HepG2 (cell line): Measurements from ENCODE around the gene TBKBP1. TPM values are rescaled to one million over a fixed set of nuclear protein-coding genes. Genes with fewer than 3 reads are reported as not detected.

Experiments
- ATAC-seq: fragments of 200-7000 bp; cut with Tn5 transposase; 3 replicates; pipeline ENCODE4 v1.9.1; 2020; ENCODE audit warnings: mild to moderate bottlenecking, moderate library complexity
- BruUV-seq: library from RNA; stranded (reverse); fragments of 400-500 nt; replicated peaks from 2 replicates; lab custom pipeline; 2021; lab: Mats Ljungman, UMichigan
- CTCF ChIA-PET: fragments of 300-600 bp; formaldehyde crosslinking; extraction: SDS; loops from one replicate; lab custom pipeline; 2021; ENCODE audit warnings: low total read pairs, inconsistent platforms, low intra/inter-chr PET ratio; lab: Yijun Ruan, JAX
- POLR2A ChIA-PET: fragments of 350-600 bp; sonication (Branson Sonifier 250); formaldehyde crosslinking; loops from one replicate; lab custom pipeline; 2020; ENCODE audit warnings: antibody characterized with exemption, inconsistent platforms; lab: Yijun Ruan, JAX
- DNase-seq: peaks from one replicate; pipeline ENCODE4 v3.0.0-alpha.2; 2015; ENCODE audit warnings: low spot score
- FAIRE-seq: peaks from 3 replicates; lab custom pipeline; 2011; peaks lifted over from hg19 to GRCh38; lab: Jason Lieb, UNC
- H2AFZ ChIP-seq: one replicate; pipeline ENCODE4 v1.6.1; 2011; ENCODE audit warnings: low read length, inconsistent platforms
- H3K27ac ChIP-seq: fragments of 300-600 bp; 3 replicates; pipeline ENCODE4 v1.8.0; 2011; ENCODE audit warnings: mixed run types, mild to moderate bottlenecking, mixed read lengths, low read length, inconsistent platforms; ENCODE audit not compliant: insufficient read depth; ENCODE audit errors: extremely low read length
- H3K27me3 ChIP-seq, 2 experiments: fragments of 200-600 bp in 1 of 2; 2 replicates in 1 of 2; 3 replicates in 1 of 2; pipeline versions ENCODE4 v1.6.0 to v1.8.0; 2011; ENCODE audit warnings: low read length in 2 of 2, mild to moderate bottlenecking in 2 of 2, moderate library complexity in 2 of 2, inconsistent platforms in 1 of 2; ENCODE audit not compliant: insufficient read depth in 2 of 2, control insufficient read depth in 1 of 2
- H3K36me3 ChIP-seq, 2 experiments: fragments of 200-600 bp in 1 of 2; replicated peaks in 1 of 2; 2 replicates in 1 of 2; 3 replicates in 1 of 2; pipeline versions ENCODE4 v1.5.1 to v1.8.0; 2011; ENCODE audit warnings: low read length in 2 of 2, inconsistent platforms in 1 of 2; ENCODE audit not compliant: insufficient read depth in 2 of 2, control insufficient read depth in 1 of 2
- H3K4me1 ChIP-seq: 2 replicates; pipeline ENCODE4 v1.5.1; 2012; ENCODE audit warnings: low read length, inconsistent platforms; ENCODE audit not compliant: insufficient read depth
- H3K4me2 ChIP-seq: 2 replicates; pipeline ENCODE4 v1.6.0; 2011; ENCODE audit warnings: low read depth, low read length, inconsistent platforms
- H3K4me3 ChIP-seq, 3 experiments: fragments of 200-600 bp in 1 of 3; sonication (generic), shearing (Covaris generic) in 1 of 3; replicated peaks in 1 of 3; 2 replicates each; pipeline ENCODE4 v1.5.1; 2011 to 2016; ENCODE audit warnings: low read length in 3 of 3, inconsistent platforms in 2 of 3, low read depth in 2 of 3, mild to moderate bottlenecking in 2 of 3, control low read depth in 1 of 3, mixed read lengths in 1 of 3; ENCODE audit not compliant: insufficient read depth in 1 of 3
- H3K79me2 ChIP-seq: one replicate; pipeline ENCODE4 v1.6.1; 2011; ENCODE audit warnings: low read length, inconsistent platforms; ENCODE audit not compliant: insufficient read depth
- H3K9ac ChIP-seq: 2 replicates; pipeline ENCODE4 v1.6.0; 2011; ENCODE audit warnings: mild to moderate bottlenecking, low read depth, low read length, inconsistent platforms; ENCODE audit not compliant: insufficient read depth
- H3K9me3 ChIP-seq: 2 replicates; pipeline ENCODE4 v1.5.1; 2012; ENCODE audit warnings: mild to moderate bottlenecking, low read length
- H4K20me1 ChIP-seq: 2 replicates; pipeline ENCODE4 v1.6.0; 2011; ENCODE audit warnings: inconsistent platforms, mild to moderate bottlenecking, low read length, moderate library complexity; ENCODE audit not compliant: insufficient read depth
- HMG20B ChIP-seq: conservative IDR thresholded peaks from 2 replicates; pipeline ENCODE4 v1.6.1; 2016; ENCODE audit warnings: missing genetic modification reagents, missing compliant biosample characterization
- MLLT10 ChIP-seq: sonication (generic); formaldehyde crosslinking; IDR thresholded peaks from 2 replicates; pipeline ENCODE4 v1.4.0; 2020; ENCODE audit warnings: missing genetic modification reagents
- NR2F6 ChIP-seq, 2 experiments: IDR thresholded peaks; 2 replicates each; pipeline ENCODE4 v1.6.1; 2016; ENCODE audit warnings: antibody characterized with exemption in 1 of 2, mild to moderate bottlenecking in 1 of 2
- ZMYM3 ChIP-seq: sonication (generic); formaldehyde crosslinking; IDR thresholded peaks from 2 replicates; pipeline ENCODE4 v1.5.1; 2020; ENCODE audit warnings: mild to moderate bottlenecking, missing genetic modification reagents
- ZNF629 ChIP-seq: sonication (generic); formaldehyde crosslinking; conservative IDR thresholded peaks from 2 replicates; pipeline ENCODE4 v1.5.0; 2020; ENCODE audit warnings: missing genetic modification reagents
- WGBS: methylation state at CpG from one replicate; pipeline ENCODE4 v1.1.6; 2017; ENCODE audit warnings: low lambda C conversion rate; 5-methylcytosine and 5-hydroxymethylcytosine counted together
- in situ Hi-C: cut with HindIII; loops from 2 replicates; pipeline ENCODE4 v1.10.0; 2017; ENCODE audit warnings: low pct_unique_long_range_greater_than_20kb; ENCODE audit not compliant: extremely low pct_ligation_motif_present
- intact Hi-C: fragments of 100-400 bp; cut with micrococcal nuclease; formaldehyde crosslinking; loops from one replicate; pipeline ENCODE4 v1.10.0; 2022; ENCODE audit not compliant: unreplicated experiment
- polyA plus RNA-seq, 8 experiments: library from polyadenylated mRNA; depleted of rRNA in 3 of 8; stranded (reverse) in 7 of 8; unstranded in 1 of 8; fragments of >200 nt; fragmentation: Illumina TruSeq in 4 of 8; extraction: Trizol in 4 of 8; gene quantifications; 2 replicates each; pipeline versions ENCODE4 v1.2.1 to v1.2.3, GENCODE V29; 2011 to 2016; ENCODE audit warnings: low read depth in 4 of 8, missing spikeins in 1 of 8, mixed read lengths in 1 of 8; ENCODE audit not compliant: insufficient read depth in 1 of 8
- total RNA-seq, 5 experiments: library from RNA; depleted of rRNA; stranded (reverse); fragments of >200 nt; fragmentation: Illumina TruSeq; extraction: Trizol; gene quantifications; 2 replicates each; pipeline ENCODE4 v1.2.3, GENCODE V29; 2016; ENCODE audit warnings: low read depth in 1 of 5
- TF ChIP-seq, protein P1 (sequence below): sonication (generic); formaldehyde crosslinking; conservative IDR thresholded peaks from 2 replicates; pipeline ENCODE4 v1.8.1; 2023; ENCODE audit warnings: missing genetic modification reagents
- TF ChIP-seq, protein P2 (sequence below): sonication (generic); formaldehyde crosslinking; conservative IDR thresholded peaks from 2 replicates; pipeline ENCODE4 v1.4.0; 2020; ENCODE audit warnings: missing genetic modification reagents
- TF ChIP-seq, protein P3 (sequence below): sonication (generic); formaldehyde crosslinking; IDR thresholded peaks from 2 replicates; pipeline ENCODE4 v1.5.0; 2020; ENCODE audit warnings: missing genetic modification reagents, mild to moderate bottlenecking, borderline replicate concordance

The TBKBP1 gene
- total and polyA plus RNA-seq, 2 of the 13 experiments (the other 11 are each of a cell fraction or from before 2014, with no cell fraction given) = 2.6 to 7.0 TPM

DNA sequence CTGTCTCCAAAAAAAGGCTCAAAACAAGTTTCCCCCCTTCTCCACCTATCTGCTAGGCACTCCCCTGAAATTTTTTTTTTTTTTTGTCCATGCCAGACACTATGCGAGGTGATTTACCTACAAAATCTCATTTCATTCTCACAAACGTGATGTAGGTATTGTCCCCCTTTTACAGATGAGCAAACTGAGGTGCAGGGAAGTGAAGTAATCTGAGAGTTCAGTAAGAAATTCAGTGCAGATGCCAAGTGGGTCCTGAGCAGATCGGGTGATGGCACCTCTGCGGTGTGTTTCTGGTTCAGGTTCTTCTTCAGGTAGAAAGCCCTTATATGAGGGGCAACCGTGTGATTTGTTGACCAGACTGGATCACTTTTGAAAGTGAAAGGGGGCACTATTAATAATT lies 9.7 kb downstream of the TBKBP1 start:
- H3K4me2 ChIP-seq = no peak overlapping the region
- H3K4me1 ChIP-seq = peaks cover 1% of the 10 kb centered on the region
- no TSS peak for BruUV-seq
- H4K20me1 ChIP-seq = no peaks in the 10 kb centered on the region
- DNase-seq (no peak), ATAC-seq (no peak), FAIRE-seq (no peak)
- no peak overlapping the region for H3K9ac ChIP-seq
- no peak overlapping the region for H2AFZ ChIP-seq
- H3K79me2 ChIP-seq = no peaks in the 10 kb centered on the region
- ChIA-PET CTCF (no interaction called here), POLR2A (no interaction called here)
- no peaks in the 10 kb centered on the region for H3K9me3 ChIP-seq
- TF ChIP-seq, protein P1, sequence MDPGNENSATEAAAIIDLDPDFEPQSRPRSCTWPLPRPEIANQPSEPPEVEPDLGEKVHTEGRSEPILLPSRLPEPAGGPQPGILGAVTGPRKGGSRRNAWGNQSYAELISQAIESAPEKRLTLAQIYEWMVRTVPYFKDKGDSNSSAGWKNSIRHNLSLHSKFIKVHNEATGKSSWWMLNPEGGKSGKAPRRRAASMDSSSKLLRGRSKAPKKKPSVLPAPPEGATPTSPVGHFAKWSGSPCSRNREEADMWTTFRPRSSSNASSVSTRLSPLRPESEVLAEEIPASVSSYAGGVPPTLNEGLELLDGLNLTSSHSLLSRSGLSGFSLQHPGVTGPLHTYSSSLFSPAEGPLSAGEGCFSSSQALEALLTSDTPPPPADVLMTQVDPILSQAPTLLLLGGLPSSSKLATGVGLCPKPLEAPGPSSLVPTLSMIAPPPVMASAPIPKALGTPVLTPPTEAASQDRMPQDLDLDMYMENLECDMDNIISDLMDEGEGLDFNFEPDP (CRISPR knock-in tag) = no peak
- TF ChIP-seq HMG20B (CRISPR knock-in tag) = no peak
- TF ChIP-seq MLLT10 = no peak
- 0 out of 2 replicates have a peak, but pooled peaks have one; percentile 32 for TF ChIP-seq ZMYM3 (CRISPR knock-in tag)
- TF ChIP-seq, protein P2, sequence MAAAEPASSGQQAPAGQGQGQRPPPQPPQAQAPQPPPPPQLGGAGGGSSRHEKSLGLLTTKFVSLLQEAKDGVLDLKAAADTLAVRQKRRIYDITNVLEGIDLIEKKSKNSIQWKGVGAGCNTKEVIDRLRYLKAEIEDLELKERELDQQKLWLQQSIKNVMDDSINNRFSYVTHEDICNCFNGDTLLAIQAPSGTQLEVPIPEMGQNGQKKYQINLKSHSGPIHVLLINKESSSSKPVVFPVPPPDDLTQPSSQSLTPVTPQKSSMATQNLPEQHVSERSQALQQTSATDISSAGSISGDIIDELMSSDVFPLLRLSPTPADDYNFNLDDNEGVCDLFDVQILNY (CRISPR knock-in tag) = no peak
- TF ChIP-seq NR2F6 (IDR thresholded peaks at IDR 0.05) = no peak
- no peak for TF ChIP-seq NR2F6 (CRISPR knock-in tag; IDR thresholded peaks at IDR 0.05)
- peak; percentile 80 for TF ChIP-seq ZNF629 (CRISPR knock-in tag)
- TF ChIP-seq, protein P3, sequence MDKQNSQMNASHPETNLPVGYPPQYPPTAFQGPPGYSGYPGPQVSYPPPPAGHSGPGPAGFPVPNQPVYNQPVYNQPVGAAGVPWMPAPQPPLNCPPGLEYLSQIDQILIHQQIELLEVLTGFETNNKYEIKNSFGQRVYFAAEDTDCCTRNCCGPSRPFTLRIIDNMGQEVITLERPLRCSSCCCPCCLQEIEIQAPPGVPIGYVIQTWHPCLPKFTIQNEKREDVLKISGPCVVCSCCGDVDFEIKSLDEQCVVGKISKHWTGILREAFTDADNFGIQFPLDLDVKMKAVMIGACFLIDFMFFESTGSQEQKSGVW (CRISPR knock-in tag) = no peak
- no peak overlapping the region for H3K4me3 ChIP-seq
- WGBS = 85% methylated on average over 5 of the region's 5 CpGs
- peaks cover 0 to 1% of the 10 kb centered on the region in 2 experiments; a peak in 1 of 5 replicates for H3K36me3 ChIP-seq
- H3K27me3 ChIP-seq = no peaks in the 10 kb centered on the region
- intact Hi-C loops = no loop called here
- H3K27ac ChIP-seq = no peak overlapping the region
- in situ Hi-C loops = no loop called here
